Measurements from ENCODE around the gene DNLZ.

The DNLZ gene

DNA sequence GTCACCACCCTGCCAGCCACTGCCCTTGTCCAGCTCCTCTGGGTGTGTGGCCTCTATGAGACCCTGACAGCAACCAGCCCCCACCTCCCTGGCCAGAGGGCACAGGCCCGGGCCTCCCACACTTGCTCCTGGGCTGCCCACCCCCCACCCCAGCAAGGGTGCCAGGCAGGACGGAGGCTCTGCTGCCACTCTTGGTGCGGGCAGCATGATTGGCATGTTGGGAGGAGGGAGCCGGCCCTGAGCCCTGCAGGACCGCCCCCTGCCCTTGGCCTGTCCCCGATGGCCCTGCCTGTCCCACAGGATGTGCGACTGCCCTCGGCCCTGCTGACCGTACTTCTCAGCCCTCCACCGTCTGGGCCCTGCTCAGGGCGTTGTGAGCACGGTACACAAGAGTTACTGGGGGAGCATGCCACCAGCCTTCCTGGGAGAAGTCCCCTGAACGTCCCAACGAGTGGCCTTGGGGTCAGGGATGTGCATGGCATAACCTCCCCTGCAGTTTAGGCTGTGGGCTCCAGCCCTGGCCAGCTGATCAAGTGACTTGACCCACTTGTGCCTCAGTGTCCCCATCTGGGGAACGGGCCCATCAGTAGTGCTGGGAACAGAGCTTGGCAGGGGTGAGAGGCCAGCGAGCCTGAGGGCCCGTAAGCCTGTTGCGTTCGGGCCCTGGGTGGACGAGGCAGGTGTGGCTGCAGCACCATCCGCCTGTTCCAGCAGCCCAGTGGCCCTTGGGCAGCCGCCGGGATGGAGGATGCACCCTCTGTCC is 20.2 kb downstream of the DNLZ start:
- DNase-seq (ENCODE audit: low read depth) = no peak

DNA sequence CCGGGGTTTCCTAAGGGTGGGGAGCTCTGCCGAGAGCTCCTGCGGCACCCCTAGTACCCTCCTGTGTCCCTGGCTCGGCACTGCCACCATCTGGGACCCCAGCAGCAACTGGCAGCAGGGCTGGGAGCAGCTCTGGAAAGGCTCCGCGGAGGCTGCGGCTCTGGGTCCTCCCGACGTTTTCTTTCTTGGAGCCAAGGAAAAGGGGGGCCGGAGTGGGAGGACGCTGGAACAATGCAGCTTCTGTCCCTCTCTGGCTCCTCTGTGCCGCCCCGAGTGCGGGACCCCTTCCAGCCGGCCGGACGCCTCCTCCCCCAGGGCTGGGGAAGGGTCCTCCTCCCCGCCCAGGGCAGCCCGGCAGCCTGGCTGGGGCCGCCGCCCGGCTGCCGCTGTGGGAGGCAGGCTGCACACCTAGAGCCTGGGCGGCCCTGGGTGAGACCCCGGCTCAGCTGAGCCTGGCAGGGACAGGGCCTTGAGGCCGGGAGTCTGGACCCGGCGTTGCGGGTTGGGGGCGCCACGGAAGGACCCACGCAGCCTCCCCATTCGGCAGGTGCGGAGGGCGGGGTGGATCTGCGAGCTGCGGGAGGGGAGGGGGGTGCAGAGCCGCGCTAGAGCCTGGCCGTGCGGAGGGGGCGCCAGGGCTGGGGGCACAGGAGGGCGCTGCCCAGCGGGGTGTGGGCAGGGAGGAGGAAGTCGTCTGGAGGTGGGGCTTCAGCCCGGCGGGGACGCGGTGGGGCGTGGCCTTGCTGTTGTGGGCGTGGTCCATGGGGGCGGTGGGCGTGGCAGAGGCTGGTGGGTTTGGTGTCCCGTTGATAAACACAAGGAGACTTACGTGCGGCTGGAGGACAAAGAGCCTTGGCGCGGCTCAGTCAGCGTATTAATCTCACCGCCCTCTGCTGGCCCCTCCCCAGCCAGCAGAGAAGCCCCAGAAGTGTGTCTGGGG is 21.1 kb downstream of the DNLZ start:
- peak; percentile 45 for DNase-seq (ENCODE audit: low read depth)

DNA sequence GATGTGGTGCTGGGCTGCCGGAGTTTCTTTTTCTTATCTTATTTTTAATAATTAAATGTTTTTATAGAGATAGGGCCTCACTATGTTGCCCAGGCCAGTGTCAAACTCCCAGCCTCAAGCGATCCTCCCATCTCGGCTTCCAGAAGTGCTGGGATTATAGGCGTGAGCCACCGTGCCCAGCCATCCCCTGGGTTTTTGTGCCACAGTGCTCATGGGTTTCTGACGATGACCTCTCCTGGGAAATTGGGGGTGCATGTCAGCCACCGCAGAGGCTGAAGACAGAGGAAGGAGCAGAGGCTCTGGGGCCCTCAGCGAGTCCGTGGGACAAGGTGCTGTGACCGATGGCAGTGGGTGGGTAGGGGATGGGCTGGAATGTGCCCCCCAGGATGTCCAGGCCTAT is 21.8 kb downstream of the DNLZ start:
- DNase-seq (ENCODE audit: low read depth) = no peak

DNA sequence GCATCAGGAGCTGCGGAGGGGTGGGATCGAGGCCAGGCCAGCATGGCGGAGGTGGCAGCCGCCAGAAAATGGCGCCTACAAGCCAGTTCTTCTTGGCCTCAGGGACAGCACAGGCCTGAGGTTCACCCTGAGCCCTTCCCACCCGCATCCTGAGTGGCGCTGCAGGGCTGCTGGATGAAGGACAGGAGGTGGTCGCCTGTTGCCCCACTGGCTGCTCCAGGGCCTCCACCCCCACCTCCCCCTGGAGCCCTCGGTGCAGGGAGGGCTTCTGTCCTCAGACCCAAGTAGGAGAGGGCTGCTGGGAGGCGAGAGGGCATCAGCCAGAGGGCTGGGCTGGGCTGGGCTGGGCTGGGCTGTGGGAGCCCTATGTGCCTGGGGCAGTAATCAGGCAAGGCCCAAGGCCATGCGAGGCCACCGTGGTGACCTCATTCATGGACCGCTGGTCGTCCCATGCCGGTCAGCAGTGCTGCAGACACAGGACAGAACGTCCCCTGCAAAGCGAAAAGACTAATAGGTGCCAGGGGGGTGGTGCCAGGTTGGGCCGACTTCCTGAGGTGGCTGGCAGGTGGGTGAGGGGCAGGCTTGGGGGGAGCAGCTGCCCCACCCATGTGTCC is 22.4 kb downstream of the DNLZ start:
- DNase-seq (ENCODE audit: low read depth) = no peak

DNA sequence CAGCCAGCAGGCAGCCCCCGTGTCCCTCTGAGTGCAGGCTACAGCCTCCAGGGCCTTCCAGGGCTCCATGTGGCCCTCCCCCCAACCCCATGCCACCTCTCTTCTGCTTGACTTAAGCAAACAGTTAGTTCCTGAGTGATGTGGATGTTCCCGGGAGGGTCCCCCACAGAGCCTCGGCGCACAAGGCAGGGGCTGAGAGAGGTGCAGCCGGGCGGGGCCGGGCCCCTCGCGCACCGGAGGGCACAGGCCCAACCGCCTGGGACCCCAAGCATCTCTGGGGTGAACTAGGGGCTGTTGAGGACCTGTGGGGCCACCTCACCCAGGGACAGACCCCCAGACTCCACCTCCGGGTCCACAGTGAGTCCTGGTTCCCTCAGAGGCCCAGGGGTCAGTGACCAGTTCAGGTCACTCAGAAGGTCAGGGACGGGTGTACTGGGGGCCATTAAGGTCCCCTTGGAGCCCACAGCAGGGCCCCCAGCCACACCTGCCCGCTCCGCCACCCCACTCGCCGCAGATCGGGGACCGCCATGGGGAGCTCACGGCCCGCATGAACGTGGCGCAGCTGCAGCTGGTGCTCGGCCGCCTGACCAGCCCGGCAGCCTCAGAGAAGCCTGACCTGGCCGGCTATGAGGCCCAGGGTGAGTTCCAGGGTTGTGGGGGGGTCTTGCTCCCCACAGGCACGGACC is 23.0 kb downstream of the DNLZ start:
- no peak for DNase-seq (ENCODE audit: low read depth)

DNA sequence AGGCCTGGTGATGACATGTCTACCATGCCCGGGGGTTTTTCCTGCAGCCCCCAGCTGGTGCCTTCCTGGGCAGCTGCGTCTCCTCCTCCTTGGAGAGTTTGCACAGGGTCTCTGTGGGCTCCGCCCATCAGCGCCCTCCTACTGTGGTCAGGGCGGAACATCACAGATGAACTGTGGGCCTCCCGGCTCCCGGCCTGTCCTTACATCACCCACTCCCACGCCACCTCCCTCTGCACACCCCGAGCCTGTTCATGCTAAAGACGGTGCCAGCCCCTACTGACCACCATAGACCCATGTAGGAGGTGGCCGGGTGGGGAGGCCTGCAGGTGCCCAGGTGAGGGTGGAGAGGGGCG is 23.6 kb downstream of the DNLZ start:
- no peak for DNase-seq (ENCODE audit: low read depth)

DNA sequence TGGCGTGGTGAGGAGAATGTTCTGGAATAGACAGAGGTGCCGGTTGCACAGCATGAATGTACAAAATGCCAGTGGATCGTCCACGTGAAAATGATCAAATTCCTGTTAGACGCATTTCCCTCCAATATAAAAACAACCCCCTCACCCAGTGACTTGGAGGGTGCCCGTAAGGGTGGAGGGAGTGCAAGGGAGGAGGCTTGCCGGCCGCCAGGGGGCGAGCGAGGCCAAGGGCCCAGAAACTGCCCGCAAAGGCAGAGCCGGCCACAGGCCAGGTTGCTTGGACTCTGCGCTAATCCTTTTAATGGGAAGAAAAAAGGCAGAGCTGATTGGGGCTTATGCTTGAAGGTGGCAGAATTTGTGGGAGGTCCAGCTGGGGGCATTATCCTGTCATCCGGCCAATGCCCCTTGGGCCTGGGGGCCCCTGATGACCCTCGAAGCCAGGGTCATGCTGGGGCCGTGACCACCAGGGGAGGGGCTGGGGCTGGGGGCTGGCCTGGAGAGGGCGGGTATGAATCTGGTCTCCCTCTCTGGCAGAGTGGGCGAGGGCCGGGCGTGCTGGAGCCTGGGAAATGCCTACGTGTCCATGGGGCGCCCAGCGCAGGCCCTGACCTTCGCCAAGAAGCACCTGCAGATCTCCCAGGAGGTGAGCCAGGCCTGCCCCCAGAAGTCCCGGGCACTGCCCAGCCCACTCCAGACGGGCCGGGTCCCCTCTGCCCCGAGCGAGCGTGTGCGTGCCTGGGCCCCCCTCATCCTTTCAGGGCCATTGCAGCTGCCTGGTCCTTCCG is 24.2 kb downstream of the DNLZ start:
- DNase-seq (ENCODE audit: low read depth) = no peak

DNA sequence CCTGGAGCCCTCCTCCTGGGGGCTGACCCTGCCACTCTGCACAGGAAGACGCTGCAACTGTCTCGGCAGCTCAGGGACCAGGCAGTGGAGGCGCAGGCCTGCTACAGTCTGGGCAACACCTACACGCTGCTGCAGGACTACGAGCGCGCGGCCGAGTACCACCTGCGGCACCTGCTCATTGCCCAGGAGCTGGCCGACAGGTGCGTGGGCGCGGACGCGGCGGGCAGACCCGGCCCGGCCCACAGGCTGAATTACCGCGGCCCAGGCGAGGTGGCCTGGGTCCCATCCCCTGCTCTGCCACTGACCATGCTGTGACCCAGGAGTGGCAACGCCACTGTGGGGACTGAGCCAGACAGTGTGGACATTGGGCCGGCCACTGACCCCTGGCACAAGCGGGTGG is 25.0 kb downstream of the DNLZ start:
- no peak for DNase-seq (ENCODE audit: low read depth)

DNA sequence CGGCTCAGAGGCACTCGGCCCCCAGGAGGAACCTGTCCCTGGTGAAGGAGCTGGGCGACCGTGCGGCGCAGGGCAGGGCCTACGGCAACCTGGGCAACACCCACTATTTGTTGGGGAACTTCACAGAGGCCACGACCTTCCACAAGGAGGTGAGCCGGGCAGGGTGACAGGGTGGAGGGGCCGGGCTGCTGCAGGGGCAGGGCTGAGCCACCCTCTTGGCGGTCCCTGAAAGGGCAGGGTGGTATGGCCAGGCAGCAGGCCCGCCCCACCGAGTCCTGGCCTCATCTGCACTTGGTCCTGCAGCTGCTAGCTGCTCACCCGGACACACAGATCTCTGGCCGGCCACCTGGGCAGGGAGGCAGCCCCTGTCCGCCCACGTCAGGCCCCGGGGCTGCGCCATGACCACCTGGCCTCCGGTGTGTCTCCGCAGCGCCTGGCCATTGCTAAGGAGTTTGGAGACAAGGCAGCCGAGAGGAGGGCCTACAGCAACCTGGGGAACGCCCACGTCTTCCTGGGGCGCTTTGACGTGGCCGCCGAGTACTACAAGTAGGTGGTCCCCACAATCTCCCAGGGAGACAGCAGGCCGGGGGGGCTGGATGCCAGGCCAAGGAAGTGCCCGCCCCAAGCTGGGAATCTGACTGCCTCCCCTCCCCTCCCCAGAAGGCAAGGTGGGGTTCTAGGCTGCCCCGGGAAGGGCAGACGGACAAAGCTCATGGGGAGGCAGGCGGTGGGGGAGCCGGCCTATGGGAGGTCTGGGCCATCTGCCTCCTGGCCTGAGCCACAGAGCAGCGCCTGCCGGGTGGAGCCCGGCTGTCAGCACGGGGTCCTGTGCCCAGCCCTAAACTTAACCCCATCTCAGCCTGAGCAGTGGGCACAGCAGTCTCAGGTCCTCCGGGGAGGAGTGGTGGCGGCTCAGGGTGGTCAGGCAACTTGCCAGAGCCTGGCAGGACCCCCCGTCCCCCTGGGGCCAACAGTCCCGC is 25.8 kb downstream of the DNLZ start:
- DNase-seq (ENCODE audit: low read depth) = no peak

DNA sequence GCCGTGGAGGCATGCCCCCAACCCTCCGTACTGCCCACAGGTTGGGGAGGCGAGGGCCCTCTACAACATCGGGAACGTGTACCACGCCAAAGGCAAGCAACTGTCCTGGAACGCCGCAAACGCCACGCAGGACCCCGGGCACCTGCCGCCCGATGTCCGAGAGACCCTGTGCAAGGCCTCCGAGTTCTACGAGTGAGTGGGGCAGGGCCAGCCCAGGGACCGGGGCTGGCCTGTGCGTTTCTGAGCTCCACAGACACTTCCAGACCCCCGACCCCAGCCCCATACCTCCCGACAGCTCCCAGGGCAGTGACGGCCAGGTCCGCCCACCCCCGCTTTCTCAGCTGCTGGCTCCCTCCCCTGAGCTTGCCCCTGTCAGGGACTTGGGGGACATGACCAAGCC is 26.7 kb downstream of the DNLZ start:
- no peak for DNase-seq (ENCODE audit: low read depth)

DNA sequence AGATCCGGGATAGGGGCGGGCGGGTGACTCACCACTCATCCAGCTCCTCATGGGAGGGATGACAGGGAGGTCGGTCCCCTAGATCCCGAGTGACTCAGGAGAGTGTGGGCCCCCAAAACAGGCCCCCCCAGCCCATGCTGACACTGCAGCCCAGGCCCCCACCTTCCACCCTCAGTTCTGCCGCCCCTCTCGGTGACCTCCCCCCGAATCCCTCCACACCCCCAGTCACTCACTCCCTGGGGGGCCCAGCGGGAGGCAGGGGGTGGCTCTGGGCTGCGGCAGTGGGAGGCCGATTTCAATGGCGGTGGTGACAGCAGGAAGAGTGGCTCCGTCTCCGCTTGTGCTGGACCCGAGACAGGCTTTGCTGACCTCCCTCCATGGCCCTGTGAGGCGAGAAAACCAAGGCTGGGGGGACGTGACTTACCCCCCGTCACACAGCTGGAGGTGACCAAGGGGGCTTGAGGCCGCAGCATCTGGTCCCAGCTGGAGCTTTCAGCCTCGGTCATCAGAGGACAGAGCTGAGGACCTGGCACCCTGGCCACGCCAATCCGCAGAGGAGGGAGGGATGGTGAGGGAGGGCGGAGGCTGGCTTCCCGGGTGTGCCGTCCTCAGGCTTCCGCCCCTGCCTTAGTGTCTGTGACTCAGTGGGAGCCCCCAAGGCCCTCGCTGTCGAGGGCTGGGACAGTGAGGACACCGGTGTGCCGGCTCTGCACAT is 27.2 kb downstream of the DNLZ start:
- no peak for DNase-seq (ENCODE audit: low read depth)

DNA sequence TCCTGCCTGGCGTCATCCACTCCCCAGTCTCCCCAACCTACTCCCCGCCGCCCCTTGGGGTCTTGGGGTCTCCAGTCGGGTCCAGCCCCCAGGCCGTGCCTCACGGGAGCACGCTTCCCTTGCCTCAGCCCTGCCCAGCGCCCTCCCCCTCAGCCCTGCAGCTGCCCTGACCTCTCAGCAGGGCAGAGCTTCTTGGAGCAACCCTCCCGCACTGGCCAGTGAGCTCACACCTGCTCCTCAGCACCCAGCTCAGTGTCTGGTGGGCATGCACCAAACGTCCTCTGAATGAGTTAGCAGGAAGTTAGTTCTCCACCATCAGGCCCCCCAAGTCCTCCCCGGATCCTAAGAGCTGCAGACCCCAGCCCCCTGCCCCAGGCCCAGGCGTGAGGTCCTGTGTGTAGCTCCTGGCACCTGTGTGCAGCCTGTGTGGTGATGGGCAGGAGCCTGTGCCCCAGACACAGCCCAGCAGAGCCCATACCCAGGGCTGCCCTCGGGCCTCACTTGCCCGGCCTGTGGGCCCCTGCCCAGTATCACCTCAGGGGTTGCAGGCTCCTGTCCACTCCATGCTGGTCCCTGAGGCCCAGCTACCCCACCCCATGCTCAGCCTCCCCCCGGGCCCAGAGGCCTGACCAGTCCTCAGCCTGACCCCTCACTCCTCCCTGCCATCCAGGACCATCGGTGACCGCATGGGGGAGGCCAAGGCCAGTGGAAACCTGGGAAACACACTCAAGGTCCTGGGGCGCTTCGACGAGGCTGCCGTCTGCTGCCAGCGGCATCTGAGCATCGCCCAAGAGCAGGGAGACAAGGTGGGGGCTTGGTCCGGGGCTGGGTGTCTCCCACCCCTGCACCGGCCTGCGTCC is 28.0 kb downstream of the DNLZ start:
- no peak for DNase-seq (ENCODE audit: low read depth)

DNA sequence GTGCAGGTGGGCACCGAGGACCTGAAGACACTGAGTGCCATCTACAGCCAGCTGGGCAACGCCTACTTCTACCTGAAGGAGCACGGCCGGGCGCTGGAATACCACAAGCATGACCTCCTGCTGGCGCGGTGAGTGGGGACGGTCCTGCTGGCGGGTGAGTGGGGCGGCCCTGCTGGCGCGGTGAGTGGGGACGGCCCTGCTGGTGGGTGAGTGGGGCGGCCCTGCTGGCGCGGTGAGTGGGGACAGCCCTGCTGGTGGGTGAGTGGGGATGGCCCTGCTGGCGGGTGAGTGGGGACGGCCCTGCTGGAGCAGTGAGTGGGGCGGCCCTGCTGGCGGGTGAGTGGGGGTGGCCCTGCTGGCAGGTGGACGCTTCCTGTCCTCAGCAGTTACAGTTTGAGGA is 29.0 kb downstream of the DNLZ start:
- no peak for DNase-seq (ENCODE audit: low read depth)

DNA sequence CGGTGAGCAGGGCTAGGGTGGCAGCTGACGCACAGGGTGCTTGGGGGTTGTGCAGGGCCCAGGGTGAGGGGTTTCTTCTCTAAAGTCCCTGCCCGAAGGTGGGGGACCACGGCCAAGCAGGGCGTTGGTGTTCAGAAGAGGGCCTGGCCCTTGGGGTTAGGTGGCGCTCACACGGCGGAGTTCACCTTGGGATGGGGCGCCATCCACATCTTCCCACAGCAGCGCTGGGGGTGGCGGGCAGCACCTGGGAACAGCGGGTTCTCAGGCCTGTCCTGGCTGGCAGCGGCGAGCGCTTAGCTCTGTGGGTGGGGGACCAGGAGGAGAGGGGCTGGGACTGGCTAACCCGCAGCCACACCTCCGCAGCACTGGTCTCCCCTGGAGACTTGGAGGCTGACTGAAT is 30.1 kb downstream of the DNLZ start:
- no peak for DNase-seq (ENCODE audit: low read depth)

DNA sequence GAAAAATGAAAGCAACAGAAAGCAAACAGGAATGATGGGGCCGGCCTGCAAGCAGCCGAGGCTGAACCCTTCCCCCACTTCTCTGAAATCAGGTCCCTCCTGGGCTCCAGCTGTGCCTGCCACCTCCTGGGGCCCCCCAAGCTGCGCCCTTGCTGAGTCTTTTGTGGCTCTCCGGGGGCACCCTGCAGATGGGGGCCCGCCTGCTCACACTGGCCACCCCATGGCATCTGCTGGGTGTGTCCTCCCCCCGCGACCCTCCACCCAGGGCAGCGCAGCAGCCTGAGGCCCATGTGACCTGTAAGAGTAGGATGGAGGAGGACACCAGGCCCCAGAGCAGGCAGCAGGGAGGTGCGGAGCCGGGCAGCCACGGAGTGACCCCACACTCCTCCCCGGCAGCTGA is 30.5 kb downstream of the DNLZ start:
- DNase-seq (ENCODE audit: low read depth) = no peak

DNA sequence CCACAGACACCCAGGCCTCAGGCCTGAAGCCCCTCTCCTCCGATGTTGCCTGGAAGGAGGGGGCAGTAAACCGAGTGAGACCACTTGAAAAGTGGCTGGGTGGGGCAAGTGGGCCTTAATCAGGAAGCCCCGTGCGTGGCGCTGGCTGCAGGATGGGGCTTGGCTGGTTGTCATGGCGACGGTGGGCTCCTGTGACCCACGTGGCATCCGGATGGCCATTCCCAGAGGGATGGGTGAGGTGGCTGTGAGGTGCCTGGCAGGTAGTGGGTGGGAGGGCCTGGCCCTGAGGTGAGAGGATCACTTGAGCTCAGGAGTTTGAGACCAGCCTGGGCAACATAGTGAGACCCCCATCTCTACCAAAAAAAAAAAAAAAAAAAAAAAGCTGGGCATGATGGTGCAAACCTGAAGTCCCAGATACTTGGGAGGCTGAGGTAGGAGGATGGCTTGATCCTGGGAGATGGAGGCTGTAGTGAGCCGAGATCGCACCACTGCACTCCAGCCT is 31.0 kb downstream of the DNLZ start:
- no peak for DNase-seq (ENCODE audit: low read depth)

DNA sequence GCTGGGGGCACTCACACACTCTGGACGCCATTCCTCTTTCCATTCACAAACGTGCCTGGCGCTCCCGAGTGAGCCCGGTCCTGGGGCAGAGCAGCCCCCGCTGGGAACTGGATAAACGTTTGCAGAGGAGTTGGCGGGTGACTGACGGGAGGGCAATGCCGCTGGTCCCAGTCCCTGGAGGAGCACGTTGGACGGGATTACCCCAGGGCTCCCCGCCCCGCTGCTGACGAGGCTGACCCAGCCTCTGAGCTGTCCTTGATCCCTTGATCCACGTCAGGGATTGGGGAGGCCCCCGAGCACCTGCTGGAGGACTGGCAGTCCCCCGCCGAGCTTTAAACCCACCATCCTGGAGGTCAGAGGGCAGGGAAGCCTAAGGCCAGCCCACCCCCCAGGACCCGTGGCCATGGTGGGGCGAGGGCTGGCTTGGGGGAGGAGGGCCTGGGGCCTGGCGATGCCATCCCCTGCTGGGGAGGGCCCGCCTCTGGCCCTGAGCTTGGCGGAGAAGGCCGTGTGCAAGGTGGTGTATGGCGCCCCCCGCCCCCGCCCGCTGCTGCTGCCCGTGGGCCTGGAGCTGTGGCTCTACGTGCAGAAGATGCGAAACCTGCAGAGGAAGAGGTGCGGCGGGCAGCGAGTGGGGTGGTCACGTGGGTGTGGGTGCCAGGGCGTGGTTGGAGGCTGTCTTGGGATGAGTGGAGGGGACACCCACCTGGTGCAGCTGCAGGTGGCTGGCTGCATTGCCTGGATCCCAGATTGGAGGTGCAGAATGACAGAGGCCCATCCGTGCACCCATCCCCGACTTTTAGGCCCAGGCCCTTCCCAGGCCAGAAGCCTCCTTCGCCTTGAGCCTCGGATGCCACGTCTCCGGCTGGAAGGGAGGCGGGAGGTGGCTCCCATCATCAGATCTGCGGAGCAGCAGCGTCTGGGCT is 31.7 kb downstream of the DNLZ start:
- DNase-seq (ENCODE audit: low read depth) = no peak

Data from stimulated activated CD8-positive, alpha-beta memory T cell treated with anti-CD3 and anti-CD28 coated beads, Interleukin-7, amount 100 ng/mL, for 24 hours (primary cell).